K562 (cell line): ENCODE measurements around the gene SLC25A44.

Experiments used
- KDM5B ChIP-seq: fragments of 200-600 bp; sonication (generic); IDR thresholded peaks from 2 replicates; pipeline ENCODE4 v1.6.1; 2012; ENCODE audit warnings: low read depth, mild to moderate bottlenecking, moderate library complexity, low read length, control low read depth, inconsistent platforms; ENCODE audit not compliant: insufficient replicate concordance
- MEF2D ChIP-seq: conservative IDR thresholded peaks from 2 replicates; pipeline ENCODE4 v1.6.1; 2016; ENCODE audit warnings: low read depth, missing genetic modification characterization, missing compliant biosample characterization

- TF ChIP-seq KDM5B: no peak
- no peak for TF ChIP-seq MEF2D (tag)
Measured at GRCh38 chr1:156144742-156145141, 49.2 kb upstream of the SLC25A44 start.
